DOHH2 (cell line): ENCODE results near the gene EZH2.

Experiments
- H3F3A ChIP-seq: fragments of 200-600 bp; sonication (generic), shearing (Covaris generic); 2 replicates; pipeline ENCODE4 v1.6.0; 2016; ENCODE audit warnings: antibody characterized with exemption, mild to moderate bottlenecking; ENCODE audit not compliant: control insufficient read depth, insufficient read depth
- H3K27ac ChIP-seq: fragments of 200-600 bp; sonication (generic); 2 replicates; pipeline ENCODE4 v1.5.1; 2014; ENCODE audit warnings: low read depth, mild to moderate bottlenecking, low read length, moderate library complexity
- H3K27me3 ChIP-seq: fragments of 200-600 bp; sonication (generic); 2 replicates; pipeline ENCODE4 v1.6.1; 2014; ENCODE audit warnings: mild to moderate bottlenecking, low read length, mixed read lengths; ENCODE audit not compliant: control insufficient read depth
- H3K36me3 ChIP-seq: fragments of 200-600 bp; sonication (generic); 2 replicates; pipeline ENCODE4 v1.6.1; 2014; ENCODE audit warnings: mild to moderate bottlenecking, low read length, moderate library complexity, mixed read lengths; ENCODE audit not compliant: control insufficient read depth
- H3K4me1 ChIP-seq: fragments of 200-600 bp; sonication (generic); 2 replicates; pipeline ENCODE4 v1.6.1; 2014; ENCODE audit warnings: mild to moderate bottlenecking, low read length, mixed read lengths; ENCODE audit not compliant: control insufficient read depth
- H3K4me2 ChIP-seq: fragments of 200-600 bp; sonication (generic); 2 replicates; pipeline ENCODE4 v1.6.0; 2014; ENCODE audit warnings: mild to moderate bottlenecking, low read length, moderate library complexity
- H3K4me3 ChIP-seq: fragments of 200-600 bp; sonication (generic); 2 replicates; pipeline ENCODE4 v1.5.1; 2014; ENCODE audit warnings: mild to moderate bottlenecking, low read length, mixed read lengths
- H3K79me2 ChIP-seq: fragments of 200-600 bp; sonication (generic); 2 replicates; pipeline ENCODE4 v1.6.1; 2014; ENCODE audit warnings: mild to moderate bottlenecking, low read length, mixed read lengths; ENCODE audit not compliant: control insufficient read depth
- H3K9me2 ChIP-seq: fragments of 200-600 bp; sonication (generic); replicated peaks from 2 replicates; pipeline ENCODE4 v1.6.1; 2014; ENCODE audit warnings: mild to moderate bottlenecking, low read length, mixed read lengths; ENCODE audit not compliant: control insufficient read depth
- H3K9me3 ChIP-seq: fragments of 200-600 bp; sonication (generic); 2 replicates; pipeline ENCODE4 v1.6.1; 2014; ENCODE audit warnings: antibody characterized with exemption, low read length, mixed read lengths; ENCODE audit not compliant: control insufficient read depth, insufficient read depth
- H4K20me1 ChIP-seq: fragments of 200-600 bp; sonication (generic); 2 replicates; pipeline ENCODE4 v1.6.0; 2014; ENCODE audit warnings: low read depth, mild to moderate bottlenecking, antibody characterized with exemption, low read length, moderate library complexity; ENCODE audit not compliant: control insufficient read depth, insufficient read depth
- EZH2phosphoT487 ChIP-seq: fragments of 200-600 bp; sonication (generic); IDR thresholded peaks from 2 replicates; pipeline ENCODE4 v1.6.1; 2017; ENCODE audit warnings: borderline replicate concordance, mild to moderate bottlenecking, antibody characterized with exemption, low read length, moderate library complexity, mixed read lengths
- TF ChIP-seq, protein P1 (sequence below): fragments of 200-600 bp; sonication (generic); IDR thresholded peaks from one replicate; pipeline ENCODE4 v1.5.1; 2014; ENCODE audit warnings: antibody characterized with exemption, mild to moderate bottlenecking, low read depth, low read length; ENCODE audit not compliant: poor library complexity, severe bottlenecking

EZH2 gene

DNA sequence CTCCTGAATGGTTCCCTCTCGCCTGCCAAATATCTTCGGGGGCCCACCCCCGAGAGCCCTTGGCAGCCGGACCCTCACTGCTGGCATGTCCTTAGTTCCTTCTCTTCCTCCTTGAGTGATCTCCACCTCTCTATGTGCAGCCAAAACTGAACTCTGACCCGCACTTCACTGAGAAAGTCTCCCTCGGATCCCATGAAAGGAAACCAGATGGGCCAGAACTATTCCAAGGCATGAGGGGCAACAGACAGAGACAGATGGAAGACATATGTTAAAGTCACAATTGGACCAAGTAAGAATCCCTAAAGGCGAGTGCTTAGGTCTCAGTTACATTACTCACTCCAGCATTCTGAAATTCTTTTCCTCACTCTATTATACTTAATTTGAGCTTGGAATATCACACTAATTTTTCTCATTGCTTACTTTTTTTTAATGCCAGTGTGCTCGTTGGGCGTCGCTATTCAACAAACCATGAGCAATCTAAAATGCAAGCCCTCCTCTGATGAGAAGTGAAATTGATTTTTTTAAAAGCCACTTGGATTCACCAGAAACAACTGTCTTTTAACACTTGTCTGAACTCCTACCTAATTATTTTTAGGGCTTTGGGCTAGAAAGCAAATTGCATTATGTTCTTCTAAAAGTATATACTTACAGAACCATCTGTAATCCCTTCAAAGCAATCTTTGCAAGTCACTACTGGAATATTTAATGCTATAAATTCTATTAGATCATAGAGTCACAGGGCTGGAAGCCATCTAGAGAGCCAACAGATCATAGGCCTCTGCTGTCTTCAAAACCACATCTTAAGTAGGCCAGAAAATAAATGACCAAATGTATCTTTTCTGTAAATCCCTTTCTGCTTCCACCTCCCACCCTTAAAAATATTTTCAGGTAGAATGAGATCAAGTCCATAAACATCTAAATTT is 43.3 kb upstream of the EZH2 start:
- H3K27me3 ChIP-seq = no peaks in the 10 kb centered on the region
- H3K27ac ChIP-seq = no peak overlapping the region
- H3K36me3 ChIP-seq = no peaks in the 10 kb centered on the region
- no peaks in the 10 kb centered on the region for H3K9me2 ChIP-seq
- no peak overlapping the region for H3K4me2 ChIP-seq
- no peak overlapping the region for H3K4me3 ChIP-seq
- H3K9me3 ChIP-seq = no peaks in the 10 kb centered on the region
- no peaks in the 10 kb centered on the region for H3K79me2 ChIP-seq
- TF ChIP-seq, protein P1, sequence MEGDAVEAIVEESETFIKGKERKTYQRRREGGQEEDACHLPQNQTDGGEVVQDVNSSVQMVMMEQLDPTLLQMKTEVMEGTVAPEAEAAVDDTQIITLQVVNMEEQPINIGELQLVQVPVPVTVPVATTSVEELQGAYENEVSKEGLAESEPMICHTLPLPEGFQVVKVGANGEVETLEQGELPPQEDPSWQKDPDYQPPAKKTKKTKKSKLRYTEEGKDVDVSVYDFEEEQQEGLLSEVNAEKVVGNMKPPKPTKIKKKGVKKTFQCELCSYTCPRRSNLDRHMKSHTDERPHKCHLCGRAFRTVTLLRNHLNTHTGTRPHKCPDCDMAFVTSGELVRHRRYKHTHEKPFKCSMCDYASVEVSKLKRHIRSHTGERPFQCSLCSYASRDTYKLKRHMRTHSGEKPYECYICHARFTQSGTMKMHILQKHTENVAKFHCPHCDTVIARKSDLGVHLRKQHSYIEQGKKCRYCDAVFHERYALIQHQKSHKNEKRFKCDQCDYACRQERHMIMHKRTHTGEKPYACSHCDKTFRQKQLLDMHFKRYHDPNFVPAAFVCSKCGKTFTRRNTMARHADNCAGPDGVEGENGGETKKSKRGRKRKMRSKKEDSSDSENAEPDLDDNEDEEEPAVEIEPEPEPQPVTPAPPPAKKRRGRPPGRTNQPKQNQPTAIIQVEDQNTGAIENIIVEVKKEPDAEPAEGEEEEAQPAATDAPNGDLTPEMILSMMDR = no peak
- no peak for TF ChIP-seq EZH2phosphoT487
- H4K20me1 ChIP-seq = no peaks in the 10 kb centered on the region
- H3F3A ChIP-seq = peaks cover 3% of the 10 kb centered on the region; the same call in 1 of the 2 replicates
- no peaks in the 10 kb centered on the region for H3K4me1 ChIP-seq

- H3K4me2 ChIP-seq = no peak overlapping the region
- no peaks in the 10 kb centered on the region for H3K36me3 ChIP-seq
- H3K27ac ChIP-seq = no peak overlapping the region
- H3K4me1 ChIP-seq = no peaks in the 10 kb centered on the region
- H3K79me2 ChIP-seq = no peaks in the 10 kb centered on the region
- no peaks in the 10 kb centered on the region for H3K27me3 ChIP-seq
- H3K9me2 ChIP-seq = no peaks in the 10 kb centered on the region
- H3K4me3 ChIP-seq = no peak overlapping the region
- no peak for TF ChIP-seq EZH2phosphoT487
- TF ChIP-seq, protein P1 = no peak
- peaks cover 3% of the 10 kb centered on the region; the same call in 1 of the 2 replicates for H3F3A ChIP-seq
- no peaks in the 10 kb centered on the region for H4K20me1 ChIP-seq
- H3K9me3 ChIP-seq = no peaks in the 10 kb centered on the region
Observed at GRCh38 chr7:148925836-148926235, 41.7 kb upstream of the EZH2 start.

- Histone ChIP-seq H4K20me1 (no peaks in the 10 kb centered on the region), H3K27me3 (no peaks in the 10 kb centered on the region), H3K36me3 (no peaks in the 10 kb centered on the region), H3K4me3 (no peak overlapping the region), H3K9me3 (no peaks in the 10 kb centered on the region), H3K9me2 (no peaks in the 10 kb centered on the region), H3K4me2 (no peak overlapping the region), H3K79me2 (no peaks in the 10 kb centered on the region), H3F3A (no peaks in the 10 kb centered on the region; the same call in 1 of the 2 replicates), H3K4me1 (no peaks in the 10 kb centered on the region), H3K27ac (no peak overlapping the region)
- TF ChIP-seq, protein P1 = no peak
- no peak for TF ChIP-seq EZH2phosphoT487
Observed at GRCh38 chr7:148924011-148924410, 39.9 kb upstream of the EZH2 start.
